Activated CD4-positive, alpha-beta T cell treated with anti-CD3 and anti-CD28 coated beads for 24 hours (primary cell): ENCODE results near the gene NMUR1.
A peak's percentile ranks its signal among the peaks of the same experiment; 100 is the strongest.

Experiments
- DNase-seq, 2 donors: peaks; one replicate each; pipeline ENCODE4 v3.0.0-alpha.2; 2020; ENCODE audit warnings: low read depth in 2 of 2

Gene NMUR1

GRCh38 chr2:231525248-231526163 lies 4.7 kb downstream of the NMUR1 start:
- no peak for DNase-seq

GRCh38 chr2:231524477-231525247 lies 5.6 kb downstream of the NMUR1 start:
- DNase-seq: no peak

DNA sequence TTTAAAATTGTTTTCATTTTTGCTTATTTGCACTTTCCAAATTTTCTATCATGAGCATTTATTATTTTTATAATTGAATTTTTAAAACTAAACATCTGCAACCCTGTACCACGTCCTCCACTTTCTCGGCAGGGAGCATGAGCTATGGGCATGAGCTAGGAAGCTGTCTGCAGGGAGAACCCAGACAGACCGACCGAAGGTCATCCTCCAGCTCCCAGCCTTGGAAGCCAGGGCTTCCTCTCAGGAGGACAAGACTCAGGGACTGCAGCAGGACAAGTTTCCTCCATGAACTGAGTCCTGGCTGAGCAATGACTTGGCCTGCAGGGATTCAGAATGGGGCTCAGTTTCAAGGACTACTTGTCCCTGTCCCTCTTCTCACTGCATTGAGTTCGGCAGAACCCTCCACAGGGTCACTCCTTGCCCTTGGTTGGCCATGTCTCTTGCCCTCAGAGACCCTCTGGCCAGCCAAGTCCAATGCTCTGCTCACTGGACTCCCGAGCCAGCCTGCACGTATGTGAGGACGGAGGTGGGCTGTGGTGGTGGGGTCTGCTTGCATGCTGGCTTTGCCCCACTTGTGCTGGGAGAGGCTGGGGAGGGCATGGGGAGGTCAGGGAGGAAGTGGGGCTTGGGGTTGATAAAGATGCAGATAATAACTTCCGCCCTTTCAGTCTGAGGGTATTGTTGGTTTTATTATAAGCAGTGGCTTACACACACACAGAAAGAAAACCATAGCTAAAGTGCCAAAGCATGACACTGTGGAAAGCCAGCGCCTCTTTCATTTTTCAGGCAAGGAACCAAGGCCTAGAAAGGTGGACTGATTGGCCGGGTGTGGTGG lies 6.6 kb downstream of the NMUR1 start:
- DNase-seq: no peak

GRCh38 chr2:231522418-231523180 lies 7.6 kb downstream of the NMUR1 start:
- no peak for DNase-seq

DNA sequence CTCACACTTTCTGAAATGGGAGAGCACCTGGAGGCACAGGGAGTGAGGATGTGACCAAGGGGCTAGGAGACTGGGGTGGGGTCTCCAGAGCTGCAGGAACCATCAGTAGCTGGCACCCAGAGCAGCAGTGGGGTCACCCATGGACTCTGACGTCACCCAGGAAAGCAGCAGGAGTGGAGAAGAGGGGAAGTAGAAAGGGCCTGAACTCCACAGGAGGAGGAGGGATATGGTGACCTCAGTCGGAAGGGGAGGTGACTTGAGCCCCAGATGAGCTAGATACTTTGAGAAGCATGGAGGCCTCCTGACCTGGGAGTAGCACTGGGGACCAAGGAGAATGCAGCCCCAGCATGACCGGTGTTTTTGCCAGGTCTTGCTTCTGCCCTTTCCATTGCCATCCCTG lies 8.8 kb downstream of the NMUR1 start:
- DNase-seq: no peak

- DNase-seq: no peak
Measured at GRCh38 chr2:231519975-231520555, 10.2 kb downstream of the NMUR1 start.

DNA sequence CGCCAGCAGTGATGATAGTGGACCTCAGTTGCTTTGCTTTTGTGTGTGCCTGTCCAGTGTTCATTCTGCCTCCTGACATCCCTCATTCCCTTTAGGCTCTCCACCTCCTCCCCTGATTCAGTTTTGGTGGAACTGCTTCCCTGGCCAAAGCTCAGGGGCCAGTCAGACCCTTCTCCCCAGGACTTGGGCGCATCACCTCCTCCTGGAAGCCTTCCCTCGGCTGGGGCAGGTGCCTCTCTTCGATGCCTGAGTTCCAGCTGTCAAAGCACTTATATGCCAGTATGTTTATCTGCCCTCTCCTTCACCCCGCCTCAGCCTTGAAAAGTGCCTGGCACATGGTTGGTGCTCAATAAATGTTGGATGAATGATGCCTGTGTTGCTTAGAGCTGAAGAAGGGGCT lies 11.5 kb downstream of the NMUR1 start:
- DNase-seq: no peak

GRCh38 chr2:231515603-231516002 lies 14.6 kb downstream of the NMUR1 start:
- no peak for DNase-seq

- no peak for DNase-seq
Measured at GRCh38 chr2:231514951-231515297, 15.3 kb downstream of the NMUR1 start.

DNA sequence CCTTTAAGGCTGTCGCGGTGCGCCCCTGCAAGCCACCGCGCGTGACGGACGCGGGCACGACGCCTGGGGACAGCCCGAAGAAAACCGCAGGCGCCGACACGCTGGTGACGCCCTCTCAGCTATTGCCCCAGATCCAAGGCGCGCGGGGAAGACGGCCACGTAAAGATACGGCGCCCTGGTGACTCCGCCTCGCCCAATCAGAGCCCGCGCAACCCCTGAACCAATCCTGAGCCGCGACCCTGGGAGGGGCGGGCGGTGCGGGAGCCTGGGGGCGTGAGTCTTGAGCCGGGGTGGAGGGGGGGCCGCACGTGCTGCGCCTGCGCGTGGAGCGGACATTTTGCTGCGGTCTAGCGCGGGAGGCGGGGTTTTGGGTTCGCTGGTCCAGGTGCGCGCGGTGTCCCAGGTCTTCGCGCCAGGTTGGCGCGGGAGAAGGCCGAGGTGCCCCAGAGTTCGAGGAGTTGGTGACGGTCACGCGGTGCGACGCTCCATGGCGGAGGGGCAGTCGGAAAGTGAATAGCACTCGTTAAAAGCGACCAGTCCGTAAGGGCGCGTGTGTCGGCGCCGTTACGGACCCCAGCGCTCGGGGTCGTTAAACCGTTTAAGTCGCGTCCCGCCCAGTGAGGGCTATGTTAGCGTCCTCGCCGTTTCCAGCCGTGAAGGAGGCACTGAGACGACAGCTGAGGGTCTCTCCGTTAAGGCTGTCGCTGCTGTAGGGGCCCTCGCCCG lies 15.9 kb downstream of the NMUR1 start:
- peak; percentile 93 to 94 for DNase-seq

DNA sequence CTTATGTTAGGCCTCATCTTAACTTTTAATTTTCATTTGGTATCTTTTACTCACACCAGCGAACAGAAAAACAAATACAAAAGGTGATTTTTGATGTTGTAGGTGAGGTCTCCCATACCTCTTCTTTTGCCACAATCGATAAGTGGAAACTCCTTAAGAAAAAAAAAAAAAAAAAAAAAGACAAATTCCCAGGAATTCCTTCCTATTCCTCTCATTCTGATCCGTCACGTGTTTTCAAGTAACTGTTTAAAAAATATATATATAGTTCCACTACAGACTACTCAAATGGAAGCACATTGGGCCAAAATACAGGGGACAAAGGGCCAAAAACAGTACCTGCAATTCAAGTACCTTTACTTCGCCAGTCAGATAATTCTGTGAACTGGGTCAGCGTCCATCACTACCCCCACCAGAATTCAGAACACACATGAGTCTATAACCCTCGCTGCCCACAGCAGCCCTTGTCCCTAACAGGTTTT lies 16.5 kb downstream of the NMUR1 start:
- no peak for DNase-seq

- no peak for DNase-seq
Measured at GRCh38 chr2:231512222-231512621, 18.0 kb downstream of the NMUR1 start.

DNA sequence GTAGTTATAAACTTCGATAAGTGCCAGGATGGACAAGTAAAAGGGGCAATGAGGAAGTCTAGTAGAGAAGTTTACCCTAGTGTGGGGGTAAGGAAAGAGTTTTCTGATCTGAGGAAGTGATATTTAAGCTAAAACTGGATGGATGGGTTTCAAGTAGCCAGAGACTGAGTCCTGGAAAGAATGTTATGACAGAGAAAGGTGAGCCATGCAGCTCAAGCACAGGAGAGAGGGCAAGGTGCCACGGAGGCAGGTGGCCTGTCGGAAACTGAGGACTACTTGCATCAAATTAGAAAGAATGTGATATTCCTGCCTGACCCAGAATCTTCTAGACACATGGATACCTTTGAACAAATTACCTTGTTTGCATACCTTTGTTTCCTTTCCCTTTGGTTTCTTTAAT lies 26.5 kb downstream of the NMUR1 start:
- DNase-seq: no peak

GRCh38 chr2:231502596-231502995 lies 27.6 kb downstream of the NMUR1 start:
- no peak for DNase-seq

DNA sequence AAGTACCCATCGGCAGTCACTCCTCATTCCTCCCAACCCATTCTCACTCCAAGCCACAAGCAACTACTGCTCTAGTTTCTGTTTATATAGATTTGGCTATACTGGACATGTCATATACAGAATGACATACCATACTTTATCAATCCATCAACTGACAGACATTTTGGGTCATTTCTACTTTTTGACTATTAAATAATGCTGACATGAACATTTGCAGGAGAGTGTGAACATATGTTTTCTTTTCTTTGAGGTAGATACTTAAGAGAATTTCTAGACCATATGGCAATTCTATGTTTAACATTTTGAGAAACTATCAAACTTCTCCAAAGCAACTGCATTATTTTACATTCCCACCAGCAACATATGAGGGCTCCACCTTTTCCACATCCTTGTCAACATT lies 32.6 kb downstream of the NMUR1 start:
- DNase-seq: no peak

DNA sequence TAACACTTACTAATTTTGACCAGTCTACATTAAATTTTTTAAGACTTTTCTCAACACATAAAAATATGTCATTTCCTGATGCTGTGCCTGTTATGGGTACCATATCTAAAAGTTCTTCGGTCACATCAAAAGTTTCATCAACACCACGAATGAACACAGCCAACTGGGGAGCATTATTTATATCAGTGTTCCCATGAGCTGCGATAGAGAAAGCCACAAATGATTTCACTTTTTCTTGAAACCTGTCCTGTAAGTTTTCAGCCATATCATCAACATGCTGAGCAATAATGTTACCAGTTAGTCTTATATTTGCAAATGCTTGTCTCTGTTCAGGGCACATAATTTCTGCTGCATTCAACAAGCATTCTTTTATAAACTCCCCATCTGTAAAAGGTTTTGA lies 35.6 kb downstream of the NMUR1 start:
- no peak for DNase-seq

DNA sequence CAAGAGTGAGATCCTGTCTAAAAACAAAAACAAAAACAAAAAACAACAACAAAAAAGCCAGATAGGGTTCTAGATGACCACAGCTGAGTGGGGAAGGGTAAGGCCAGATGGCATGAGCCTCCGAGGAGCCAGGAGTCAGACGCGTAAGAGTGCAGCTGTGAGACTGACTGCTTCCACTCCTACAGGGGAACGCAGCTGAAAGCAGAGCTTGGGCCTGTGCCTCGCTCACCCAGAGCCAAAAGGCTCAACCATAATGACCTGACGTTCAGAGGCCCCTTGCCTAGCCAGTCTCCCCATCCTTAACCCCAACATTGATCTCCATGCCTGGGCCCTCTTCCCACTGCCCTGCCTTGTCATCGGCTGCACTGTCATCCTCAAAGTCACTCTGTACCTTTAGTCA lies 39.4 kb downstream of the NMUR1 start:
- no peak for DNase-seq

DNA sequence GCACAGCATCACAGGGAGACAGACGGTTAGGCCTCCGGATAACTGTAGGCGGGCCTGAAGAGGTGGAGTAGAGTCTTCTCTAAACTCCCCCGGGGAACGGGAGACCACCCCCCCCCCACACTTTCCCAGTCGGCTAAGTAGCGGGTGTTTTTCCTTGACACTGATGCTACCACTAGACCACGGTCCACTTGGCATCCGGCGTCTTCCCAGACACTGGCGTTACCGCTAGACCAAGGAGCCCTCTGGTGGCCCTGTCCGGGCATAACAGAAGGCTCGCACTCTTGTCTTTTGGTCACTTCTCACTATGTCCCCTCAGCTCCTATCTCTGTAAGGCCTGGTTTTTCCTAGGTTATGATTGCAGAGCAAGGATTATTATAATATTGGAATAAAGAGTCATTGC lies 40.3 kb downstream of the NMUR1 start:
- no peak for DNase-seq

DNA sequence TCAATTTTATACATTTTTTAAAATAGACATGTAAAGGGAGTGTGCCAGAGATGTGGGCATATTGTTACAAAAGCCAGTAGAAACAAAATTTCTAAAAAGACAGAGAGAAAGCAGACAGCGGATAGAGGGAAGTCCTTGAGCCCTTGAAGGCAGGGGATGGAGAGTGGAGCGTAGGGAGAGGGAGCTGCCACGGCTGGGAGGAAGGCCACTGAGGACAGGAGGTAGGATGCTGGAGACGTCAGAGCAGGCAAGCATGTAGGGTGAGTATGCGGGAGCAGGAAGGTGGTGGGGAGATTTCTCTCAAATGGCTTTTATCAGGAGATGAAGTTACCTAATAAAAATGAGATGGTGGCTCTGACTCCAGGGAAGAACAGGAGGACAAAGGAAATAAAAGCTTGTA lies 41.9 kb downstream of the NMUR1 start:
- no peak for DNase-seq

DNA sequence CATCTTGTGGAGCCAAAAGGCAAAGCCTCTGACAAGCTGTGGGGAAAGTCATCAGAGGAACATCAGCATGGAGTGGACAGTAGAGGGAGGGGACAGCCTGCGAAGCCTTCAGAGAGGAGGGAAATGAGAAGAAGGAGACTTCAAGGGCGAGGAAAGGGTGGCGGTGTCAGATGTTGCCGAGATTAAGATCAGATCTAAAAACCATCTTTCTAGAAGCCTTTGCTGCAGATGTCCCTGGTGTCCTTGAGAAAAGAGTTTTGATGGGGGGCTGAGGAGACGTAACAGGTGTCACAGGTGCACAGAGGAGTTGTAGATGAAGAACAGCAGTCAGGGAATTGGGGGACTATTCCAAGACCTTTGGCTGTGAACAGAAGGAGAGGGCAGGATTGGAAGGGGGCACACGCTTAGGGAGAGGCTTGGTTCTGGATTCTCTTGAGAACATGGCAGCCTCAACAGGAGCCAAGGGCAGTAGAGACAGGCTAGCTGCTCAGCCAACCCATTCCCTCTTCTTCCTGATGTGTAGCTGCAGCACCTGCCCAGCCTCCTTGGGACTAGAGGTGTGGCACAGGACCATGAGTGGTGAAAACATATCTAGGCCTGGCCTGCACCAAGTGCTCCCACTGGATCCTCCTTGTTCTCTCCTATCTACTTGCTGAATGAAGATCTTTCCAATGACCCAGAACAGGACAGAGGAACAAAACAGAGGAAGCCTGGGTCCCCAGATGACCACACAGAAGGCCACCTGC lies 43.2 kb downstream of the NMUR1 start:
- no peak for DNase-seq
